Tibial artery (tissue), 4 donors: ENCODE data around the gene STON1.
A peak's percentile ranks its signal among the peaks of the same experiment; 100 is the strongest.

Experiments
- DNase-seq, 2 donors: peaks; one replicate each; pipeline ENCODE4 v3.0.0-alpha.2; 2019
- H3K27ac ChIP-seq, 2 donors: fragments of 200-600 bp; sonication (generic) in 1 of 2; 1 replicate in 1 of 2; 2 replicates in 1 of 2; pipeline ENCODE4 v1.5.1; 2018 to 2019; ENCODE audit warnings: mild to moderate bottlenecking in 1 of 2
- H3K27me3 ChIP-seq, 2 donors: fragments of 200-600 bp; sonication (generic) in 1 of 2; one replicate each; pipeline versions ENCODE4 v1.5.1 to v1.6.0; 2016 to 2019
- H3K36me3 ChIP-seq, 3 donors: fragments of 200-600 bp; sonication (generic) in 2 of 3; one replicate each; pipeline ENCODE4 v1.5.1; 2016 to 2019; ENCODE audit warnings: mild to moderate bottlenecking in 2 of 3
- H3K4me1 ChIP-seq, 4 donors: fragments of 200-600 bp; sonication (generic) in 2 of 4; 1 replicate in 3 of 4; 2 replicates in 1 of 4; pipeline ENCODE4 v1.5.1; 2016 to 2019
- H3K4me3 ChIP-seq, 2 donors: fragments of 200-600 bp; sonication (generic) in 1 of 2; 1 replicate in 1 of 2; 2 replicates in 1 of 2; pipeline ENCODE4 v1.5.1; 2018 to 2019; ENCODE audit warnings: mild to moderate bottlenecking in 2 of 2
- H3K9me3 ChIP-seq, 3 donors: fragments of 200-600 bp; sonication (generic) in 1 of 3; one replicate each; pipeline ENCODE4 v1.5.1; 2016 to 2019
- CTCF ChIP-seq, 2 experiments: fragments of 200-600 bp in 1 of 2; fragments of 450-650 bp in 1 of 2; IDR thresholded peaks; one replicate each; pipeline ENCODE4 v1.5.1; 2017 to 2019; ENCODE audit warnings: antibody characterized with exemption in 2 of 2, mild to moderate bottlenecking in 1 of 2, moderate library complexity in 1 of 2
- intact Hi-C: fragments of 100-400 bp; cut with DNase I; formaldehyde crosslinking; loops from one replicate; pipeline ENCODE4 v1.15.0; 2023; ENCODE audit warnings: low total_unique reads

STON1 gene

GRCh38 chr2:48540237-48540935 is 10.4 kb downstream of the STON1 start:
- H3K4me3 ChIP-seq: no peak overlapping the region
- no peak for TF ChIP-seq CTCF (IDR thresholded peaks at IDR 0.05)
- no peak overlapping the region for H3K27ac ChIP-seq

GRCh38 chr2:48541666-48542389 is 11.9 kb downstream of the STON1 start:
- H3K4me1 ChIP-seq: peaks cover 0 to 28% (median 4%) of the 10 kb centered on the region in 4 donors
- no peaks in the 10 kb centered on the region for H3K27me3 ChIP-seq
- intact Hi-C loops: no loop called here
- TF ChIP-seq CTCF (IDR thresholded peaks at IDR 0.05): no peak
- H3K36me3 ChIP-seq: no peaks in the 10 kb centered on the region
- no peak overlapping the region for H3K4me3 ChIP-seq
- DNase-seq: no peak
- no peak overlapping the region for H3K27ac ChIP-seq
- no peaks in the 10 kb centered on the region for H3K9me3 ChIP-seq

More at GRCh38 chr2:48540237-48540935, 10.4 kb downstream of the STON1 start:
- H3K27me3 ChIP-seq: no peaks in the 10 kb centered on the region
- no peaks in the 10 kb centered on the region for H3K9me3 ChIP-seq
- H3K4me1 ChIP-seq: peaks cover 0 to 28% (median 4%) of the 10 kb centered on the region in 4 donors
- DNase-seq: no peak
- no peaks in the 10 kb centered on the region for H3K36me3 ChIP-seq
- intact Hi-C loops: no loop called here

- DNase-seq: no peak
- Histone ChIP-seq H3K36me3 (no peaks in the 10 kb centered on the region), H3K27me3 (no peaks in the 10 kb centered on the region), H3K27ac (no peak overlapping the region), H3K4me3 (no peak overlapping the region), H3K9me3 (no peaks in the 10 kb centered on the region), H3K4me1 (peaks cover 0 to 39% (median 9%) of the 10 kb centered on the region in 4 donors)
- TF ChIP-seq CTCF (IDR thresholded peaks at IDR 0.05): no peak
- intact Hi-C loops: no loop called here
Observed at GRCh38 chr2:48543895-48544294, 13.9 kb downstream of the STON1 start.

GRCh38 chr2:48545244-48545643 is 15.3 kb downstream of the STON1 start:
- TF ChIP-seq CTCF (IDR thresholded peaks at IDR 0.05): no peak
- Histone ChIP-seq H3K27me3 (no peaks in the 10 kb centered on the region), H3K27ac (no peak overlapping the region), H3K4me3 (no peak overlapping the region), H3K36me3 (no peaks in the 10 kb centered on the region), H3K9me3 (no peaks in the 10 kb centered on the region), H3K4me1 (peaks cover 0 to 48% (median 12%) of the 10 kb centered on the region in 4 donors)
- no peak for DNase-seq
- intact Hi-C loops: no loop called here

GRCh38 chr2:48548840-48549239 is 18.9 kb downstream of the STON1 start:
- Histone ChIP-seq H3K9me3 (no peaks in the 10 kb centered on the region), H3K27ac (peak overlapping the region in 1 of 2 donors; percentile 19), H3K36me3 (no peaks in the 10 kb centered on the region), H3K4me1 (peaks cover 0 to 34% (median 12%) of the 10 kb centered on the region in 4 donors), H3K4me3 (no peak overlapping the region), H3K27me3 (no peaks in the 10 kb centered on the region)
- intact Hi-C loops: no loop called here
- DNase-seq: no peak
- no peak for TF ChIP-seq CTCF (IDR thresholded peaks at IDR 0.05)
